HCT116 (cell line): ENCODE data around the gene MARCHF2. TPM values are rescaled to one million over a fixed set of nuclear protein-coding genes. Genes with fewer than 3 reads are reported as not detected.

Experiments used
- ATAC-seq: fragments of 200-7000 bp; cut with Tn5 transposase; 2 replicates; pipeline ENCODE4 v1.9.1; 2020; ENCODE audit warnings: mild to moderate bottlenecking, moderate library complexity
- BruUV-seq: library from RNA; stranded (reverse); fragments of 400-500 nt; replicated peaks from 2 replicates; lab custom pipeline; 2021; lab: Mats Ljungman, UMichigan
- CTCF ChIA-PET: fragments of 300-600 bp; sonication (Branson Sonifier 250); formaldehyde crosslinking; loops from one replicate; lab custom pipeline; 2021; ENCODE audit warnings: antibody characterized with exemption; lab: Charles Lee
- POLR2A ChIA-PET: fragments of 300-600, 350-600 bp; sonication (Branson Sonifier 250); formaldehyde crosslinking; loops from one replicate; lab custom pipeline; 2021; ENCODE audit warnings: antibody characterized with exemption; lab: Charles Lee
- RAD21 ChIA-PET, 2 experiments: fragments of 300-600 bp; sonication (Branson Sonifier 250); formaldehyde crosslinking; loops; one replicate each; lab custom pipeline; 2023; ENCODE audit warnings: low total read pairs in 2 of 2; ENCODE audit not compliant: uncharacterized antibody in 2 of 2, unreplicated experiment in 2 of 2, low non-redundant PET in 1 of 2; lab: Charles Lee
- DNase-seq: peaks from one replicate; pipeline ENCODE4 v3.0.0-alpha.2; 2010; ENCODE audit warnings: low read depth, low spot score
- H2AFZ ChIP-seq: fragments of 200-600 bp; shearing (Covaris generic), sonication (generic); 2 replicates; pipeline ENCODE4 v1.6.1; 2017; ENCODE audit warnings: low read depth, mixed run types, mixed read lengths, antibody characterized with exemption, low read length; ENCODE audit not compliant: poor library complexity, severe bottlenecking
- H3K27ac ChIP-seq: 2 replicates; pipeline ENCODE4 v1.5.1; 2012; ENCODE audit warnings: low read depth, low read length
- H3K27me3 ChIP-seq: fragments of 200-600 bp; sonication (generic); 2 replicates; pipeline ENCODE4 v1.6.1; 2016; ENCODE audit warnings: mixed run types, low read length, mixed read lengths; ENCODE audit not compliant: insufficient read depth
- H3K36me3 ChIP-seq, 2 experiments: fragments of 200-500 bp in 1 of 2; fragments of 200-600 bp in 1 of 2; sonication (Bioruptor generic) in 1 of 2; sonication (generic) in 1 of 2; 2 replicates each; pipeline versions ENCODE4 v1.5.1 to v1.6.1; 2014 to 2016; ENCODE audit warnings: low read length in 2 of 2, inconsistent platforms in 1 of 2, mixed read lengths in 1 of 2, mixed run types in 1 of 2; ENCODE audit not compliant: insufficient read depth in 2 of 2, control insufficient read depth in 1 of 2
- H3K4me1 ChIP-seq, 2 experiments: fragments of 200-600 bp in 1 of 2; sonication (generic) in 1 of 2; 2 replicates each; pipeline versions ENCODE4 v1.5.1 to v1.6.1; 2012 to 2017; ENCODE audit warnings: low read length in 2 of 2, inconsistent platforms in 1 of 2, mild to moderate bottlenecking in 1 of 2, mixed read lengths in 1 of 2, mixed run types in 1 of 2, moderate library complexity in 1 of 2; ENCODE audit not compliant: insufficient read depth in 2 of 2, control insufficient read depth in 1 of 2
- H3K4me2 ChIP-seq: fragments of 200-600 bp; sonication (generic); 2 replicates; pipeline ENCODE4 v1.6.1; 2017; ENCODE audit warnings: mixed run types, low read length, mixed read lengths
- H3K4me3 ChIP-seq, 2 experiments: fragments of 200-600 bp in 1 of 2; sonication (generic) in 1 of 2; replicated peaks in 1 of 2; 2 replicates each; pipeline ENCODE4 v1.5.1; 2011 to 2016; ENCODE audit warnings: low read length in 2 of 2, control low read depth in 1 of 2, low read depth in 1 of 2, mild to moderate bottlenecking in 1 of 2, mixed read lengths in 1 of 2, mixed run types in 1 of 2
- H3K79me2 ChIP-seq: fragments of 200-600 bp; sonication (generic); 2 replicates; pipeline ENCODE4 v1.6.1; 2017; ENCODE audit warnings: mild to moderate bottlenecking, mixed run types, low read length, moderate library complexity, mixed read lengths; ENCODE audit not compliant: insufficient read depth
- H3K9ac ChIP-seq: fragments of 200-600 bp; sonication (generic); 2 replicates; pipeline ENCODE4 v1.6.1; 2016; ENCODE audit warnings: low read length, mixed read lengths
- H3K9me2 ChIP-seq: fragments of 200-600 bp; sonication (generic), shearing (Covaris generic); 2 replicates; pipeline ENCODE4 v1.6.1; 2017; ENCODE audit warnings: mixed run types, mild to moderate bottlenecking, moderate library complexity; ENCODE audit not compliant: insufficient read depth
- H3K9me3 ChIP-seq, 2 experiments: fragments of 200-500 bp in 1 of 2; fragments of 200-600 bp in 1 of 2; sonication (Bioruptor generic) in 1 of 2; sonication (generic) in 1 of 2; 2 replicates each; pipeline ENCODE4 v1.6.1; 2014 to 2017; ENCODE audit warnings: low read length in 2 of 2, mixed read lengths in 2 of 2, inconsistent platforms in 1 of 2, low read depth in 1 of 2, mild to moderate bottlenecking in 1 of 2, mixed run types in 1 of 2, moderate library complexity in 1 of 2; ENCODE audit not compliant: control insufficient read depth in 1 of 2, insufficient read depth in 1 of 2
- H4K20me1 ChIP-seq: fragments of 200-600 bp; sonication (generic), shearing (Covaris generic); 2 replicates; pipeline ENCODE4 v1.6.1; 2017; ENCODE audit warnings: mixed run types, mild to moderate bottlenecking, moderate library complexity; ENCODE audit not compliant: insufficient read depth
- EZH2 ChIP-seq: fragments of 200-600 bp; sonication (generic); IDR thresholded peaks from 2 replicates; pipeline ENCODE4 v1.6.1; 2017; ENCODE audit warnings: antibody characterized with exemption, mixed run types
- EZH2phosphoT487 ChIP-seq: fragments of 200-600 bp; IDR thresholded peaks from 2 replicates; pipeline ENCODE4 v1.6.1; 2018; ENCODE audit warnings: antibody characterized with exemption, borderline replicate concordance
- JUND ChIP-seq: IDR thresholded peaks from 2 replicates; pipeline ENCODE4 v1.6.1; 2012
- POLR2A ChIP-seq: IDR thresholded peaks from 2 replicates; pipeline ENCODE4 v1.7.0; 2011; ENCODE audit warnings: borderline replicate concordance; ENCODE audit not compliant: insufficient read depth, insufficient read length; ENCODE audit errors: extremely low read depth
- POLR2AphosphoS5 ChIP-seq: IDR thresholded peaks from 2 replicates; pipeline ENCODE4 v1.6.1; 2011; ENCODE audit warnings: mild to moderate bottlenecking, low read depth, low read length, moderate library complexity
- RAD21 ChIP-seq: IDR thresholded peaks from 2 replicates; pipeline ENCODE4 v1.6.1; 2012; ENCODE audit warnings: low read depth, mild to moderate bottlenecking
- SIN3A ChIP-seq: IDR thresholded peaks from 2 replicates; pipeline ENCODE4 v1.6.1; 2012; ENCODE audit warnings: low read depth
- SP1 ChIP-seq: IDR thresholded peaks from 2 replicates; pipeline ENCODE4 v1.6.1; 2012; ENCODE audit warnings: low read depth
- ZFX ChIP-seq: fragments of 450-650 bp; IDR thresholded peaks from 2 replicates; pipeline ENCODE4 v1.6.1; 2017
- intact Hi-C: fragments of 100-400 bp; cut with micrococcal nuclease; formaldehyde crosslinking; loops from 2 replicates; pipeline ENCODE4 v1.10.0; 2022
- total RNA-seq: library from RNA; stranded (reverse); gene quantifications from one replicate; pipeline ENCODE4 v1.2.1, GENCODE V29; 2021; ENCODE audit not compliant: unreplicated experiment
- TF ChIP-seq, protein P1 (sequence below): IDR thresholded peaks from 2 replicates; pipeline ENCODE4 v1.6.1; 2012; ENCODE audit warnings: low read depth
- TF ChIP-seq, protein P2 (sequence below): IDR thresholded peaks from 2 replicates; pipeline ENCODE4 v1.6.1; 2012
- TF ChIP-seq, protein P3 (sequence below): IDR thresholded peaks from 2 replicates; pipeline ENCODE4 v1.6.1; 2012

Gene MARCHF2
- total RNA-seq, 1 experiment from 2014 or later: 22.5 TPM

DNA sequence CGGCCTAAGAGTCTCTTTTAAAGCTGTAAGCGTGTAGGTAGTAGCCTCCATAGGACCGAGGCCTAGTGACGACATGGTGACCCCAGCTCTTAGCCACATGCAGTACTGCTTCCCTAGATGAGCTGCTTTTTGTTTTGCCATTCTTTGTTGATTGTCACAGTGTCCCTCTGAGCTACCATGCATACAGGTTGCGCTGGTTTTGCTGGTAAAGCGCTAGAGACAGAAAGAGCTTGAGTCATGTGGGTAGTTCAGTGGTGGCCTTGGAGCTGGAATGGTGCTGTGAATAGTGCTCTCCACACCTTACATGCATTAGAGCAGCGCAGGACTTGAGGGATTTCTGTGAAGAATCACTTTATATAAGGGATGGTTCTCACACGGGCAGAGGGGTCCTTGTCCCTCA lies 36.7 kb downstream of the MARCHF2 start:
- Histone ChIP-seq H3K27ac (no peak overlapping the region), H4K20me1 (peaks cover 64% of the 10 kb centered on the region; the same call in 1 of the 2 replicates), H2AFZ (no peak overlapping the region), H3K4me1 (peaks cover 31 to 54% of the 10 kb centered on the region in 2 experiments), H3K4me3 (no peak overlapping the region), H3K9ac (no peak overlapping the region), H3K79me2 (peaks cover 100% of the 10 kb centered on the region), H3K36me3 (peaks cover 24 to 29% of the 10 kb centered on the region in 2 experiments), H3K9me2 (no peaks in the 10 kb centered on the region), H3K27me3 (no peaks in the 10 kb centered on the region), H3K9me3 (no peaks in the 10 kb centered on the region), H3K4me2 (no peak overlapping the region)
- no TSS peak for BruUV-seq
- ChIA-PET POLR2A (interaction anchor here (1.3 kb wide), 1 partner anchor 12 kb away, joined by 3 read pairs; no protein-coding TSS in a partner anchor), CTCF (no interaction called here), RAD21 (no interaction called here)
- intact Hi-C loops: loop anchor here (10.0 kb wide), 1 partner anchor 95 kb away; no protein-coding TSS in a partner anchor
- DNase-seq (no peak), ATAC-seq (no peak)
- TF ChIP-seq POLR2A: no peak
- TF ChIP-seq, protein P1, sequence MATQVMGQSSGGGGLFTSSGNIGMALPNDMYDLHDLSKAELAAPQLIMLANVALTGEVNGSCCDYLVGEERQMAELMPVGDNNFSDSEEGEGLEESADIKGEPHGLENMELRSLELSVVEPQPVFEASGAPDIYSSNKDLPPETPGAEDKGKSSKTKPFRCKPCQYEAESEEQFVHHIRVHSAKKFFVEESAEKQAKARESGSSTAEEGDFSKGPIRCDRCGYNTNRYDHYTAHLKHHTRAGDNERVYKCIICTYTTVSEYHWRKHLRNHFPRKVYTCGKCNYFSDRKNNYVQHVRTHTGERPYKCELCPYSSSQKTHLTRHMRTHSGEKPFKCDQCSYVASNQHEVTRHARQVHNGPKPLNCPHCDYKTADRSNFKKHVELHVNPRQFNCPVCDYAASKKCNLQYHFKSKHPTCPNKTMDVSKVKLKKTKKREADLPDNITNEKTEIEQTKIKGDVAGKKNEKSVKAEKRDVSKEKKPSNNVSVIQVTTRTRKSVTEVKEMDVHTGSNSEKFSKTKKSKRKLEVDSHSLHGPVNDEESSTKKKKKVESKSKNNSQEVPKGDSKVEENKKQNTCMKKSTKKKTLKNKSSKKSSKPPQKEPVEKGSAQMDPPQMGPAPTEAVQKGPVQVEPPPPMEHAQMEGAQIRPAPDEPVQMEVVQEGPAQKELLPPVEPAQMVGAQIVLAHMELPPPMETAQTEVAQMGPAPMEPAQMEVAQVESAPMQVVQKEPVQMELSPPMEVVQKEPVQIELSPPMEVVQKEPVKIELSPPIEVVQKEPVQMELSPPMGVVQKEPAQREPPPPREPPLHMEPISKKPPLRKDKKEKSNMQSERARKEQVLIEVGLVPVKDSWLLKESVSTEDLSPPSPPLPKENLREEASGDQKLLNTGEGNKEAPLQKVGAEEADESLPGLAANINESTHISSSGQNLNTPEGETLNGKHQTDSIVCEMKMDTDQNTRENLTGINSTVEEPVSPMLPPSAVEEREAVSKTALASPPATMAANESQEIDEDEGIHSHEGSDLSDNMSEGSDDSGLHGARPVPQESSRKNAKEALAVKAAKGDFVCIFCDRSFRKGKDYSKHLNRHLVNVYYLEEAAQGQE: no peak
- TF ChIP-seq POLR2AphosphoS5: no peak
- no peak for TF ChIP-seq SP1

DNA sequence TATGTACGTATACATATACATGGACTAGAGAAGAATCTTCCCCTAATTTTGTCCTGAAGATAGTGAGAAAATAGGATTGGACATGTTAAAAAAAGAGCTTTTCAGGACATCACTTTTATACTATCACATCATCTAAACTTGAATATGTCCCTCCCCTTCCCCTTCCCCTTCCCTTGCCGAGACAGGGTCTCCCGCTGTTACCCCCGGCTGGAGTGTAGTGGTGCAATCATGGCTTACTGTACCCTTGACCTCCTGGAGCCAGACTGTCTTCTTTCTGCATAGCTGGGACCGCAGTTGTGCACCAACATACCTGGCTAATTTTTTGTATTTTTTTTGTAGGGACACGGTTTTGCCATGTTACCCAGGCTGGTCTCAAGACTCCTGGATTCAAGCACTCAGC lies 38.3 kb downstream of the MARCHF2 start:
- Histone ChIP-seq H3K27ac (no peak overlapping the region), H3K9me3 (no peaks in the 10 kb centered on the region), H3K9ac (no peak overlapping the region), H3K79me2 (peaks cover 100% of the 10 kb centered on the region), H3K27me3 (no peaks in the 10 kb centered on the region), H4K20me1 (peaks cover 73% of the 10 kb centered on the region; the same call in 1 of the 2 replicates), H3K36me3 (peaks cover 29 to 39% of the 10 kb centered on the region in 2 experiments), H3K9me2 (no peaks in the 10 kb centered on the region), H3K4me2 (peak overlapping the region; percentile 5; the same call in 1 of the 2 replicates), H3K4me1 (peaks cover 25 to 48% of the 10 kb centered on the region in 2 experiments), H2AFZ (no peak overlapping the region), H3K4me3 (no peak overlapping the region)
- CTCF ChIA-PET: no interaction called here
- RAD21 ChIA-PET: no interaction called here
- POLR2A ChIA-PET: no interaction called here
- ATAC-seq (no peak), DNase-seq (no peak)
- no TSS peak for BruUV-seq
- intact Hi-C loops: no loop called here
- TF ChIP-seq, protein P1: no peak
- TF ChIP-seq ZFX (no peak), POLR2A (no peak), SIN3A (no peak), EZH2 (no peak), EZH2phosphoT487 (no peak), JUND (no peak), RAD21 (no peak), SP1 (no peak)
- TF ChIP-seq, protein P2, sequence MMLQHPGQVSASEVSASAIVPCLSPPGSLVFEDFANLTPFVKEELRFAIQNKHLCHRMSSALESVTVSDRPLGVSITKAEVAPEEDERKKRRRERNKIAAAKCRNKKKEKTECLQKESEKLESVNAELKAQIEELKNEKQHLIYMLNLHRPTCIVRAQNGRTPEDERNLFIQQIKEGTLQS: no peak
- TF ChIP-seq, protein P3, sequence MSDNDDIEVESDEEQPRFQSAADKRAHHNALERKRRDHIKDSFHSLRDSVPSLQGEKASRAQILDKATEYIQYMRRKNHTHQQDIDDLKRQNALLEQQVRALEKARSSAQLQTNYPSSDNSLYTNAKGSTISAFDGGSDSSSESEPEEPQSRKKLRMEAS: no peak
